Chondrocyte (in vitro differentiated cells): ENCODE measurements around the gene RNF157. TPM values are rescaled to one million over a fixed set of nuclear protein-coding genes. Genes with fewer than 3 reads are reported as not detected.

ENCODE experiments used
- DNase-seq: peaks from one replicate; pipeline ENCODE4 v3.0.0; 2021; ENCODE audit warnings: mixed read lengths, low spot score
- H3K27ac Mint-ChIP-seq: one replicate; pipeline ENCODE4 v1.8.0; 2021; ENCODE audit warnings: mild to moderate bottlenecking, moderate library complexity, mixed read lengths; ENCODE audit not compliant: unreplicated experiment
- H3K27me3 Mint-ChIP-seq: 2 replicates; pipeline ENCODE4 v1.8.0; 2021; ENCODE audit warnings: low read depth, mixed read lengths
- H3K36me3 Mint-ChIP-seq: 2 replicates; pipeline ENCODE4 v1.8.0; 2021; ENCODE audit warnings: low read depth, mixed read lengths
- H3K4me1 Mint-ChIP-seq: 2 replicates; pipeline ENCODE4 v1.8.0; 2021; ENCODE audit warnings: low read depth, mild to moderate bottlenecking, mixed read lengths
- H3K4me3 Mint-ChIP-seq: one replicate; pipeline ENCODE4 v1.8.0; 2021; ENCODE audit warnings: mild to moderate bottlenecking, moderate library complexity, mixed read lengths; ENCODE audit not compliant: unreplicated experiment
- H3K9me3 Mint-ChIP-seq: 2 replicates; pipeline ENCODE4 v1.8.0; 2021; ENCODE audit warnings: low read depth, mixed read lengths
- total RNA-seq: library from RNA; stranded (reverse); gene quantifications from 3 replicates; pipeline ENCODE4 v1.2.1, GENCODE V29; 2021
- TF ChIP-seq, protein P1 (sequence below): fragments of 200-600 bp; sonication (generic); IDR thresholded peaks from 2 replicates; pipeline ENCODE4 v1.5.0; 2021; ENCODE audit warnings: antibody characterized with exemption, mild to moderate bottlenecking, moderate library complexity

Gene RNF157
- total RNA-seq, 1 donor from 2014 or later: 1.5 TPM

GRCh38 chr17:76123191-76123499 lies 117.1 kb downstream of the RNF157 start:
- Mint-ChIP-seq H3K27me3 (peaks cover 15% of the 10 kb centered on the region), H3K4me3 (no peak overlapping the region), H3K36me3 (no peaks in the 10 kb centered on the region), H3K4me1 (no peaks in the 10 kb centered on the region), H3K27ac (no peak overlapping the region), H3K9me3 (no peaks in the 10 kb centered on the region)
- DNase-seq: no peak
- TF ChIP-seq, protein P1, sequence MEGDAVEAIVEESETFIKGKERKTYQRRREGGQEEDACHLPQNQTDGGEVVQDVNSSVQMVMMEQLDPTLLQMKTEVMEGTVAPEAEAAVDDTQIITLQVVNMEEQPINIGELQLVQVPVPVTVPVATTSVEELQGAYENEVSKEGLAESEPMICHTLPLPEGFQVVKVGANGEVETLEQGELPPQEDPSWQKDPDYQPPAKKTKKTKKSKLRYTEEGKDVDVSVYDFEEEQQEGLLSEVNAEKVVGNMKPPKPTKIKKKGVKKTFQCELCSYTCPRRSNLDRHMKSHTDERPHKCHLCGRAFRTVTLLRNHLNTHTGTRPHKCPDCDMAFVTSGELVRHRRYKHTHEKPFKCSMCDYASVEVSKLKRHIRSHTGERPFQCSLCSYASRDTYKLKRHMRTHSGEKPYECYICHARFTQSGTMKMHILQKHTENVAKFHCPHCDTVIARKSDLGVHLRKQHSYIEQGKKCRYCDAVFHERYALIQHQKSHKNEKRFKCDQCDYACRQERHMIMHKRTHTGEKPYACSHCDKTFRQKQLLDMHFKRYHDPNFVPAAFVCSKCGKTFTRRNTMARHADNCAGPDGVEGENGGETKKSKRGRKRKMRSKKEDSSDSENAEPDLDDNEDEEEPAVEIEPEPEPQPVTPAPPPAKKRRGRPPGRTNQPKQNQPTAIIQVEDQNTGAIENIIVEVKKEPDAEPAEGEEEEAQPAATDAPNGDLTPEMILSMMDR: no peak

DNA sequence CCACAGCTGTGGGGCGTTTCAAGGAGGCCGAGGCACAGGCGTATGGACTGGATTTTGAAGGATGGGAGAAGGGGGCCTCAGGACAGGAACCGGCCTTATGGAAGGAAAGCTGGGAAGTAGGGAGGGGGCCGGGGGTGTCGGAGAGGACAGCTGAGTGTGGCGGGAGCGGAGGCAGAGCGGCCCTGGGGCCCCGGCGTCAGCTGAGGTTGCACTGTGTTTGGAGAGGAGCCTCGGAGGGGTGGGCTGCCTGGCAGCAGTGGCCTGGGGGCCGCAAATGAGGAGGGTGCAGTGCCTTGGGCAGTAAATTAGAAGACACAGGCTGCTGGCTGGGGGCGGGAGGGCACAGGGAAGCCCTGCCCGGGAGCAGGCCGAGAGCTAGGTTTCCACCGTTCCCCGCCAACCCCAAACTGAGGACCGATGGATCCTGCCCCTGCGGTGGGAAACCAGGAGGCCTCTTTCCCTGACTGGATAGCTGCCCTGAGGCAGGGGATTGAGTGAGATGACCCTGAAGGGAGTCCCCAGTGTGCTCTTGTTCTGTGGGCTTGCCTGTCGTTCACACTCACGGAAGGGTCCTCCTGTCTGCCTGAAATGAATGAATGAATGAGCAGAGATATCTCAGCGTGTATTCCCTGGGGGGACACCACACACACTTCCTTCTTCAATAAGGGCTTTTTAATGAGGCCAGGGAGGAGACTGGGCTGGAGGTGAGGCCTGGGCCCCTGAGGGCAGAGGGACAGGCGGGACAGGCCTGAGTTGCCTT lies 117.7 kb downstream of the RNF157 start:
- Mint-ChIP-seq H3K36me3 (no peaks in the 10 kb centered on the region), H3K27me3 (peaks cover 15% of the 10 kb centered on the region), H3K4me3 (no peak overlapping the region), H3K4me1 (no peaks in the 10 kb centered on the region), H3K9me3 (no peaks in the 10 kb centered on the region), H3K27ac (no peak overlapping the region)
- DNase-seq: no peak
- TF ChIP-seq, protein P1: no peak

DNA sequence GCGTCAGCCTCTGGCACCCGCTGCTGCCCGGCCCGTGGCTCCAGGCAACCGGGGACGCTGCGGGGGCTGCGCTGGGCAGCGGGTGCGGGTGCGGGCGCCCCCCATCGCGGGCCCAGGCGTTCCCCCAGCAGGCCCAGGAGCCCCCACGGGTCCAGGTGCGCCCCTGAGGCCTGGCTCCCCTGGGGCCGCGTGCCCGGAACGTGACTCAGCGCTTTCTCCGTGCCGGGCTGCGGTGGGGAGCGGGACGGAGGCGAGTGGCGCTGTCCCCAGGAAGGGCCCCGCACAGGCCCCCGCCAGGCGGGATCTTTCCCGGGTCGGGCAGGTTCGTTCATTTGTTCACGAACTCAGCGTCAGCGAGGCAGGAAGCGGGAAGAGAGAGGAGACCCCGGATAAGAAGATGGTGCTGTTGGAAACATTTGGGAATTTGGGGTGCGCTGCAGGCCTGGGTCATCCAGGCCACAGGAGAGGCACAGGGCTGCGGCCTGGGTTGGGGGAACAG lies 118.3 kb downstream of the RNF157 start:
- TF ChIP-seq, protein P1: no peak
- Mint-ChIP-seq H3K27me3 (peaks cover 13% of the 10 kb centered on the region), H3K9me3 (no peaks in the 10 kb centered on the region), H3K4me1 (no peaks in the 10 kb centered on the region), H3K4me3 (no peak overlapping the region), H3K27ac (no peak overlapping the region), H3K36me3 (no peaks in the 10 kb centered on the region)
- DNase-seq: no peak

DNA sequence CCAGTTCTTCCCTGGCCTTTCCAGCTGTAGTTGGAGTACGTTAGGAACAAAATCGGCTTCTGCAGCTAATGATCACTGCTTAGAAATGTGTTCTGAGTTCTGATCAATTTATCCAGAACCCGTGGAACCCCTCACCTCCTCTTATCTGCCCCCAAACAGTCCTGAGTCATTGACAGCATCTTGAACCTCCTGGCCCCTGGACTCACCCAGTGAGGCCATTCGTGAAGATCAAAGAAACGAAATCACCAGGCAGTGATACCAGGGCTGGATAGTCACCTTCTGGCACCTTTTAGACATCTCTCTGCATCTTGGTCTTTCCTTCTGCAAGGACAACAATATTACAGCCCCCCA lies 119.7 kb downstream of the RNF157 start:
- Mint-ChIP-seq H3K27ac (no peak overlapping the region), H3K9me3 (no peaks in the 10 kb centered on the region), H3K4me1 (no peaks in the 10 kb centered on the region), H3K4me3 (no peak overlapping the region), H3K27me3 (peaks cover 12% of the 10 kb centered on the region), H3K36me3 (no peaks in the 10 kb centered on the region)
- TF ChIP-seq, protein P1: no peak
- no peak for DNase-seq

DNA sequence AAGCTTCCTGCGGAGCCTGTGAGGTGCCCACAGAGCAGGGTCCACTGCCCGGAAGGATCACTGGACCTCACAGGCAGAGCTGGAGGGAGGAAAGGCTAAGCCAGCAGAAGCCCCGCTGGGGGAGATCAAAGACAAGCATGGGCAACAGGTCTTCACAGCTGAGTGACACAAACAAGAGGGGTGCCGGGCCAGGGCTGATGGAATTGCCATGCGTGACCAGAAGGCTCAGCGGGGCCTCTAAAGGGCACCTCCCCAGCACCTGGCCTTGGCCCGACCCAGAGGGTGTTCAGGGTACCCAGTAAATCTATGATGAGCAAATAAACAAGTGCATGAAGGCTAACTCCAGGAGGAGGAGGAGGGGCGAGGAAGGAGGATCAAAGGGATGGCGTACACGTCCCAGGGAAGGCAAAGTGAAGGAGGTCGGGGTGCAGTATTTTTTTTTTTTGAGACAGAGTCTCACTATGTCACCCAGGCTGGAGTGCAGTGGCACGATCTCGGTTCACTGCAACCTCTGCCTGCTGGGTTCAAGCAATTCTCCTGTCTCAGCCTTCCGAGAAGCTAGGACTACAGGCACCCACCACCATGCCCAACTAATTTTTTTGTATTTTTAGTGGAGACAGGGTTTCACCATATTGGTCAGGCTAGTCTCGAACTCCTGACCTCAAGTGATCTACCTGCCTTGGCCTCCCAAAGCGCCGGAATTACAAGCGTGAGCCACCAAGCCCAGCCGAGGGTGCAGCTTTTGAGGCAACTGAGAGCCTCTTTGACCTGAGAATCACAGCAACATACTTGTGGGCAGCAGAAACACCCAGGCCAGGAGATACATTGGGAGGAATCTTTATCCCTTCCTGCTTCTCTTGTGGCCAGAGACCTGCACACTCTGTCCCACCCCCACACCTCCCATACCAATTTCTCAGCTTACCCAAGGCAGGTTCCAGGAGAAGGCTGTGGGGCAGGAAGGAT lies 120.6 kb downstream of the RNF157 start:
- no peaks in the 10 kb centered on the region for H3K9me3 Mint-ChIP-seq
- no peak overlapping the region for H3K27ac Mint-ChIP-seq
- peaks cover 12% of the 10 kb centered on the region for H3K27me3 Mint-ChIP-seq
- no peaks in the 10 kb centered on the region for H3K4me1 Mint-ChIP-seq
- no peak for DNase-seq
- H3K36me3 Mint-ChIP-seq: no peaks in the 10 kb centered on the region
- TF ChIP-seq, protein P1: no peak
- no peak overlapping the region for H3K4me3 Mint-ChIP-seq
